HepG2 (cell line): ENCODE data around the gene PRODH. TPM values are rescaled to one million over a fixed set of nuclear protein-coding genes. Genes with fewer than 3 reads are reported as not detected.

ENCODE experiments used
- ATAC-seq: fragments of 200-7000 bp; cut with Tn5 transposase; 3 replicates; pipeline ENCODE4 v1.9.1; 2020; ENCODE audit warnings: mild to moderate bottlenecking, moderate library complexity
- BruUV-seq: library from RNA; stranded (reverse); fragments of 400-500 nt; replicated peaks from 2 replicates; lab custom pipeline; 2021; lab: Mats Ljungman, UMichigan
- CTCF ChIA-PET: fragments of 300-600 bp; formaldehyde crosslinking; extraction: SDS; loops from one replicate; lab custom pipeline; 2021; ENCODE audit warnings: low total read pairs, inconsistent platforms, low intra/inter-chr PET ratio; lab: Yijun Ruan, JAX
- POLR2A ChIA-PET: fragments of 350-600 bp; sonication (Branson Sonifier 250); formaldehyde crosslinking; loops from one replicate; lab custom pipeline; 2020; ENCODE audit warnings: antibody characterized with exemption, inconsistent platforms; lab: Yijun Ruan, JAX
- DNase-seq: peaks from one replicate; pipeline ENCODE4 v3.0.0-alpha.2; 2015; ENCODE audit warnings: low spot score
- FAIRE-seq: peaks from 3 replicates; lab custom pipeline; 2011; peaks lifted over from hg19 to GRCh38; lab: Jason Lieb, UNC
- H2AFZ ChIP-seq: one replicate; pipeline ENCODE4 v1.6.1; 2011; ENCODE audit warnings: low read length, inconsistent platforms
- H3K27ac ChIP-seq: fragments of 300-600 bp; 3 replicates; pipeline ENCODE4 v1.8.0; 2011; ENCODE audit warnings: mixed run types, mild to moderate bottlenecking, mixed read lengths, low read length, inconsistent platforms; ENCODE audit not compliant: insufficient read depth; ENCODE audit errors: extremely low read length
- H3K27me3 ChIP-seq, 2 experiments: fragments of 200-600 bp in 1 of 2; 2 replicates in 1 of 2; 3 replicates in 1 of 2; pipeline versions ENCODE4 v1.6.0 to v1.8.0; 2011; ENCODE audit warnings: low read length in 2 of 2, mild to moderate bottlenecking in 2 of 2, moderate library complexity in 2 of 2, inconsistent platforms in 1 of 2; ENCODE audit not compliant: insufficient read depth in 2 of 2, control insufficient read depth in 1 of 2
- H3K36me3 ChIP-seq, 2 experiments: fragments of 200-600 bp in 1 of 2; replicated peaks in 1 of 2; 2 replicates in 1 of 2; 3 replicates in 1 of 2; pipeline versions ENCODE4 v1.5.1 to v1.8.0; 2011; ENCODE audit warnings: low read length in 2 of 2, inconsistent platforms in 1 of 2; ENCODE audit not compliant: insufficient read depth in 2 of 2, control insufficient read depth in 1 of 2
- H3K4me1 ChIP-seq: 2 replicates; pipeline ENCODE4 v1.5.1; 2012; ENCODE audit warnings: low read length, inconsistent platforms; ENCODE audit not compliant: insufficient read depth
- H3K4me2 ChIP-seq: 2 replicates; pipeline ENCODE4 v1.6.0; 2011; ENCODE audit warnings: low read depth, low read length, inconsistent platforms
- H3K4me3 ChIP-seq, 3 experiments: fragments of 200-600 bp in 1 of 3; sonication (generic), shearing (Covaris generic) in 1 of 3; replicated peaks in 1 of 3; 2 replicates each; pipeline ENCODE4 v1.5.1; 2011 to 2016; ENCODE audit warnings: low read length in 3 of 3, inconsistent platforms in 2 of 3, low read depth in 2 of 3, mild to moderate bottlenecking in 2 of 3, control low read depth in 1 of 3, mixed read lengths in 1 of 3; ENCODE audit not compliant: insufficient read depth in 1 of 3
- H3K79me2 ChIP-seq: one replicate; pipeline ENCODE4 v1.6.1; 2011; ENCODE audit warnings: low read length, inconsistent platforms; ENCODE audit not compliant: insufficient read depth
- H3K9ac ChIP-seq: 2 replicates; pipeline ENCODE4 v1.6.0; 2011; ENCODE audit warnings: mild to moderate bottlenecking, low read depth, low read length, inconsistent platforms; ENCODE audit not compliant: insufficient read depth
- H3K9me3 ChIP-seq: 2 replicates; pipeline ENCODE4 v1.5.1; 2012; ENCODE audit warnings: mild to moderate bottlenecking, low read length
- H4K20me1 ChIP-seq: 2 replicates; pipeline ENCODE4 v1.6.0; 2011; ENCODE audit warnings: inconsistent platforms, mild to moderate bottlenecking, low read length, moderate library complexity; ENCODE audit not compliant: insufficient read depth
- CEBPG ChIP-seq: IDR thresholded peaks from 2 replicates; pipeline ENCODE4 v1.6.1; 2016
- DPF2 ChIP-seq: sonication (generic); formaldehyde crosslinking; IDR thresholded peaks from 2 replicates; pipeline ENCODE4 v1.4.0; 2020; ENCODE audit warnings: mild to moderate bottlenecking, low read depth, missing genetic modification reagents, borderline replicate concordance
- NAIF1 ChIP-seq: sonication (generic); formaldehyde crosslinking; IDR thresholded peaks from 2 replicates; pipeline ENCODE4 v1.5.0; 2020; ENCODE audit warnings: mild to moderate bottlenecking, missing genetic modification reagents, borderline replicate concordance
- NFIC ChIP-seq: IDR thresholded peaks from 2 replicates; pipeline ENCODE4 v1.6.1; 2012; ENCODE audit warnings: mild to moderate bottlenecking, low read length, inconsistent platforms
- NRL ChIP-seq: sonication (generic); formaldehyde crosslinking; IDR thresholded peaks from 2 replicates; pipeline ENCODE4 v1.5.0; 2020; ENCODE audit warnings: missing genetic modification reagents, mild to moderate bottlenecking, moderate library complexity, borderline replicate concordance
- REL ChIP-seq: sonication (generic); formaldehyde crosslinking; conservative IDR thresholded peaks from 2 replicates; pipeline ENCODE4 v1.8.0; 2022; ENCODE audit warnings: mild to moderate bottlenecking, missing genetic modification reagents, moderate library complexity
- TGIF2 ChIP-seq: IDR thresholded peaks from 2 replicates; pipeline ENCODE4 v1.6.1; 2016; ENCODE audit warnings: control low read depth, missing compliant biosample characterization
- TMF1 ChIP-seq: sonication (generic); formaldehyde crosslinking; IDR thresholded peaks from 2 replicates; pipeline ENCODE4 v1.8.1; 2022; ENCODE audit warnings: low read depth, missing genetic modification reagents
- ZNF274 ChIP-seq: sonication (generic); formaldehyde crosslinking; IDR thresholded peaks from 2 replicates; pipeline ENCODE4 v1.5.1; 2020; ENCODE audit warnings: mild to moderate bottlenecking, missing genetic modification reagents
- ZNF343 ChIP-seq: sonication (generic); formaldehyde crosslinking; IDR thresholded peaks from 2 replicates; pipeline ENCODE4 v1.4.0; 2020; ENCODE audit warnings: mild to moderate bottlenecking, missing genetic modification reagents
- ZNF530 ChIP-seq: sonication (generic); formaldehyde crosslinking; IDR thresholded peaks from 2 replicates; pipeline ENCODE4 v1.5.0; 2020; ENCODE audit warnings: low read depth, mild to moderate bottlenecking, missing genetic modification reagents
- ZNF567 ChIP-seq: sonication (generic); formaldehyde crosslinking; IDR thresholded peaks from 2 replicates; pipeline ENCODE4 v1.8.1; 2023; ENCODE audit warnings: mild to moderate bottlenecking, missing genetic modification reagents, borderline replicate concordance
- ZNF589 ChIP-seq: sonication (generic); formaldehyde crosslinking; conservative IDR thresholded peaks from 2 replicates; pipeline ENCODE4 v1.8.0; 2022; ENCODE audit warnings: mild to moderate bottlenecking, moderate library complexity, missing genetic modification reagents
- ZNF775 ChIP-seq: sonication (generic); formaldehyde crosslinking; IDR thresholded peaks from 2 replicates; pipeline ENCODE4 v1.4.0; 2020; ENCODE audit warnings: missing genetic modification reagents, mild to moderate bottlenecking, moderate library complexity, borderline replicate concordance
- ZNF83 ChIP-seq: sonication (generic); formaldehyde crosslinking; IDR thresholded peaks from 2 replicates; pipeline ENCODE4 v1.4.0; 2020; ENCODE audit warnings: missing genetic modification reagents, mild to moderate bottlenecking, borderline replicate concordance
- WGBS: methylation state at CpG from one replicate; pipeline ENCODE4 v1.1.6; 2017; ENCODE audit warnings: low lambda C conversion rate; 5-methylcytosine and 5-hydroxymethylcytosine counted together
- in situ Hi-C: cut with HindIII; loops from 2 replicates; pipeline ENCODE4 v1.10.0; 2017; ENCODE audit warnings: low pct_unique_long_range_greater_than_20kb; ENCODE audit not compliant: extremely low pct_ligation_motif_present
- intact Hi-C: fragments of 100-400 bp; cut with micrococcal nuclease; formaldehyde crosslinking; loops from one replicate; pipeline ENCODE4 v1.10.0; 2022; ENCODE audit not compliant: unreplicated experiment
- polyA plus RNA-seq, 8 experiments: library from polyadenylated mRNA; depleted of rRNA in 3 of 8; stranded (reverse) in 7 of 8; unstranded in 1 of 8; fragments of >200 nt; fragmentation: Illumina TruSeq in 4 of 8; extraction: Trizol in 4 of 8; gene quantifications; 2 replicates each; pipeline versions ENCODE4 v1.2.1 to v1.2.3, GENCODE V29; 2011 to 2016; ENCODE audit warnings: low read depth in 4 of 8, missing spikeins in 1 of 8, mixed read lengths in 1 of 8; ENCODE audit not compliant: insufficient read depth in 1 of 8
- total RNA-seq, 5 experiments: library from RNA; depleted of rRNA; stranded (reverse); fragments of >200 nt; fragmentation: Illumina TruSeq; extraction: Trizol; gene quantifications; 2 replicates each; pipeline ENCODE4 v1.2.3, GENCODE V29; 2016; ENCODE audit warnings: low read depth in 1 of 5
- TF ChIP-seq, protein P1 (sequence below): IDR thresholded peaks from 2 replicates; pipeline ENCODE4 v1.6.1; 2018; ENCODE audit warnings: missing genetic modification reagents, mild to moderate bottlenecking, missing compliant biosample characterization
- TF ChIP-seq, protein P2 (sequence below): sonication (generic); formaldehyde crosslinking; IDR thresholded peaks from 2 replicates; pipeline ENCODE4 v1.8.1; 2023; ENCODE audit warnings: missing genetic modification reagents, inconsistent platforms, borderline replicate concordance
- TF ChIP-seq, protein P3 (sequence below): conservative IDR thresholded peaks from 2 replicates; pipeline ENCODE4 v1.6.1; 2018; ENCODE audit warnings: missing genetic modification reagents

Gene PRODH
- total and polyA plus RNA-seq, 2 of the 13 experiments (the other 11 are each of a cell fraction or from before 2014, with no cell fraction given), result 0.29 to 0.30 TPM

DNA sequence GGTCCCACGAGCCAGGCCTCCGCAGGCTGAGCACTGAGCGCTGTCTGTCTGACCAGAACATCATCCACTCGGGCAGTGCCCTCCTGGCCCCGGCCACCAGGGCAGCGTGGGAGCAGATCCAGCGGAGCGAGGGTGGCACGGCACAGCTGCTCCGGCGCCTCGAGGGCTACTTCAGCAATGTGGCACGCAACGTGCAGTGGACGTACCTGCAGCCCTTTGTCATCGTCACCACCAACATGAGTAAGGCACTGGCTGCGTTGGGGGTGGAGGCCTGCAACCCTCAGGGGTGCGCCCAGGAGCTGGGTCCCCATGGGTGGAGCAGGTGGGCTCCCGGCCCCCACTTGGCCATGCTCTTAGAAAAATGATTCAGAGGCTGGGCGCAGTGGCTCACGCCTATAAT, 49.7 kb upstream of the PRODH start (continued):
- TF ChIP-seq ZNF589 (CRISPR knock-in tag) (no peak), NFIC (no peak), ZNF343 (CRISPR knock-in tag) (no peak)

DNA sequence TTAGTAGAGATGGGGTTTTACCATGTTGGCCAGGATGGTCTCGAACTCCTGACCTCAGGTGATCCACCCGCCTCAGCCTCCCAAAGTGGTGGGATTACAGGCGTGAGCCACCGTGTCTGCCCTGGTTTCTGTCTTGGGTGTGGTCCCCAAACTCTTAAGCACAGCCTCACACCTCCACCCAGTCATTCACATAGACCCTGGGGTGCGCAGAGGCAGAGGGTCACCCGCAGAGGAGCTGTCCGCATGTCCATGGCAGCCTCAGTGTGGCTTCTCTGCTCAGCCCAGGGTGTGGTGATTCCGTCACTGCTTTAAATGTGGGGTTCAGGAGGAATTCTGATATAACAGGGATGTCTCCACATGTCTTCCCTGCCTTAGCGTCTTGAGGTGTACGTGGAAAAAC, 48.5 kb upstream of the PRODH start:
- no peaks in the 10 kb centered on the region for H3K36me3 ChIP-seq
- FAIRE-seq (no peak), DNase-seq (no peak), ATAC-seq (no peak)
- no peak overlapping the region for H2AFZ ChIP-seq
- H3K4me2 ChIP-seq, result no peak overlapping the region
- WGBS, result 63% methylated on average over 7 of the region's 10 CpGs
- TF ChIP-seq NAIF1 (CRISPR knock-in tag) (no peak), REL (no peak), ZNF83 (CRISPR knock-in tag) (no peak), ZNF567 (CRISPR knock-in tag) (no peak), ZNF274 (CRISPR knock-in tag) (no peak), ZNF530 (CRISPR knock-in tag) (no peak), DPF2 (CRISPR knock-in tag) (no peak), ZNF775 (CRISPR knock-in tag) (no peak), NRL (CRISPR knock-in tag) (no peak), CEBPG (no peak), TMF1 (CRISPR knock-in tag) (no peak), TGIF2 (CRISPR knock-in tag) (no peak)
- TF ChIP-seq, protein P1, sequence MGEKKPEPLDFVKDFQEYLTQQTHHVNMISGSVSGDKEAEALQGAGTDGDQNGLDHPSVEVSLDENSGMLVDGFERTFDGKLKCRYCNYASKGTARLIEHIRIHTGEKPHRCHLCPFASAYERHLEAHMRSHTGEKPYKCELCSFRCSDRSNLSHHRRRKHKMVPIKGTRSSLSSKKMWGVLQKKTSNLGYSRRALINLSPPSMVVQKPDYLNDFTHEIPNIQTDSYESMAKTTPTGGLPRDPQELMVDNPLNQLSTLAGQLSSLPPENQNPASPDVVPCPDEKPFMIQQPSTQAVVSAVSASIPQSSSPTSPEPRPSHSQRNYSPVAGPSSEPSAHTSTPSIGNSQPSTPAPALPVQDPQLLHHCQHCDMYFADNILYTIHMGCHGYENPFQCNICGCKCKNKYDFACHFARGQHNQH (CRISPR knock-in tag), result no peak
- TF ChIP-seq, protein P2, sequence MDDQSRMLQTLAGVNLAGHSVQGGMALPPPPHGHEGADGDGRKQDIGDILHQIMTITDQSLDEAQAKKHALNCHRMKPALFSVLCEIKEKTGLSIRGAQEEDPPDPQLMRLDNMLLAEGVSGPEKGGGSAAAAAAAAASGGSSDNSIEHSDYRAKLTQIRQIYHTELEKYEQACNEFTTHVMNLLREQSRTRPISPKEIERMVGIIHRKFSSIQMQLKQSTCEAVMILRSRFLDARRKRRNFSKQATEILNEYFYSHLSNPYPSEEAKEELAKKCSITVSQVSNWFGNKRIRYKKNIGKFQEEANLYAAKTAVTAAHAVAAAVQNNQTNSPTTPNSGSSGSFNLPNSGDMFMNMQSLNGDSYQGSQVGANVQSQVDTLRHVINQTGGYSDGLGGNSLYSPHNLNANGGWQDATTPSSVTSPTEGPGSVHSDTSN, result no peak
- TF ChIP-seq, protein P3, sequence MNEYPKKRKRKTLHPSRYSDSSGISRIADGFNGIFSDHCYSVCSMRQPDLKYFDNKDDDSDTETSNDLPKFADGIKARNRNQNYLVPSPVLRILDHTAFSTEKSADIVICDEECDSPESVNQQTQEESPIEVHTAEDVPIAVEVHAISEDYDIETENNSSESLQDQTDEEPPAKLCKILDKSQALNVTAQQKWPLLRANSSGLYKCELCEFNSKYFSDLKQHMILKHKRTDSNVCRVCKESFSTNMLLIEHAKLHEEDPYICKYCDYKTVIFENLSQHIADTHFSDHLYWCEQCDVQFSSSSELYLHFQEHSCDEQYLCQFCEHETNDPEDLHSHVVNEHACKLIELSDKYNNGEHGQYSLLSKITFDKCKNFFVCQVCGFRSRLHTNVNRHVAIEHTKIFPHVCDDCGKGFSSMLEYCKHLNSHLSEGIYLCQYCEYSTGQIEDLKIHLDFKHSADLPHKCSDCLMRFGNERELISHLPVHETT, result no peak
- no TSS peak for BruUV-seq
- ChIA-PET CTCF (no interaction called here), POLR2A (no interaction called here)
- no peaks in the 10 kb centered on the region for H3K27me3 ChIP-seq
- no peaks in the 10 kb centered on the region for H4K20me1 ChIP-seq
- no peaks in the 10 kb centered on the region for H3K79me2 ChIP-seq
- peaks cover 15% of the 10 kb centered on the region for H3K9me3 ChIP-seq
- intact Hi-C loops, result no loop called here
- H3K4me1 ChIP-seq, result no peaks in the 10 kb centered on the region
- in situ Hi-C loops, result no loop called here
- no peak overlapping the region for H3K27ac ChIP-seq
- no peak overlapping the region for H3K4me3 ChIP-seq
- H3K9ac ChIP-seq, result no peak overlapping the region
